Sciatic nerve (tissue), 2 donors: ENCODE measurements around the gene CNTN4. TPM values are rescaled to one million over a fixed set of nuclear protein-coding genes. Genes with fewer than 3 reads are reported as not detected.
A peak's percentile ranks its signal among the peaks of the same experiment; 100 is the strongest.

Source experiments
- ATAC-seq: fragments of 200-7000 bp; cut with Tn5 transposase; one replicate; pipeline ENCODE4 v1.9.1; 2020; ENCODE audit warnings: mild to moderate bottlenecking, moderate library complexity
- DNase-seq: peaks from one replicate; pipeline ENCODE4 v3.0.0-alpha.2; 2020; ENCODE audit warnings: low spot score
- intact Hi-C: fragments of 100-400 bp; cut with DNase I; formaldehyde crosslinking; loops from one replicate; pipeline ENCODE4 v1.14.2; 2022
- total RNA-seq: library from RNA; stranded (reverse); fragmentation: NEBNext Ultra II Directional; extraction: Animal tissue kit (Norgen Biotek cat#: 25700); gene quantifications from one replicate; pipeline ENCODE4 v1.2.1, GENCODE V29; 2021
- donor health status: DM: no; HTN: no; CAD: no.
- donor health status: DM: no; HTN: no; CAD: no.

The CNTN4 gene
- total RNA-seq, 1 donor from 2014 or later = 80.0 TPM

GRCh38 chr3:2711081-2711480 is 612.4 kb downstream of the CNTN4 start:
- DNase-seq = no peak
- no peak for ATAC-seq
- intact Hi-C loops = no loop called here

DNA sequence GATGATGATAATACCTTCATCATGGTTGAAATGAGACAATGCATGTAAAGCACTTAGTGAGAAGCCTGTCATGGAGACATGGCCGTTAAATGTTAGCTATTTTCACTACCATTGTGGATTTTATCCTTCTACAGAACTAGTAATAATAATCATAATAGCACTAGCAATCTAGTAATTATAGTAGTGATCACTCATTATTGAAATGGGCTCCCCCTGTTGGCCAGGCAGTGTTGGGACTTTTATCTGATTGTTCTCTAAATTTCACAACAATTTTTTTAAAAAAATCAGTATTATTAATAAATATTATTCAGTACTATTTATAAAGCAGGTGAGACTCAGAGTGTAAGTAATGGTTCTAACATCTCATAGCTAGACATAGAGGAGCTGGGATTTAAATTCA is 615.3 kb downstream of the CNTN4 start:
- DNase-seq (no peak), ATAC-seq (no peak)
- intact Hi-C loops = no loop called here

- intact Hi-C loops = no loop called here
- DNase-seq (no peak), ATAC-seq (no peak)
Observed at GRCh38 chr3:2714834-2715233, 616.2 kb downstream of the CNTN4 start.

GRCh38 chr3:2727101-2727500 is 628.4 kb downstream of the CNTN4 start:
- intact Hi-C loops = no loop called here
- ATAC-seq (no peak), DNase-seq (no peak)

DNA sequence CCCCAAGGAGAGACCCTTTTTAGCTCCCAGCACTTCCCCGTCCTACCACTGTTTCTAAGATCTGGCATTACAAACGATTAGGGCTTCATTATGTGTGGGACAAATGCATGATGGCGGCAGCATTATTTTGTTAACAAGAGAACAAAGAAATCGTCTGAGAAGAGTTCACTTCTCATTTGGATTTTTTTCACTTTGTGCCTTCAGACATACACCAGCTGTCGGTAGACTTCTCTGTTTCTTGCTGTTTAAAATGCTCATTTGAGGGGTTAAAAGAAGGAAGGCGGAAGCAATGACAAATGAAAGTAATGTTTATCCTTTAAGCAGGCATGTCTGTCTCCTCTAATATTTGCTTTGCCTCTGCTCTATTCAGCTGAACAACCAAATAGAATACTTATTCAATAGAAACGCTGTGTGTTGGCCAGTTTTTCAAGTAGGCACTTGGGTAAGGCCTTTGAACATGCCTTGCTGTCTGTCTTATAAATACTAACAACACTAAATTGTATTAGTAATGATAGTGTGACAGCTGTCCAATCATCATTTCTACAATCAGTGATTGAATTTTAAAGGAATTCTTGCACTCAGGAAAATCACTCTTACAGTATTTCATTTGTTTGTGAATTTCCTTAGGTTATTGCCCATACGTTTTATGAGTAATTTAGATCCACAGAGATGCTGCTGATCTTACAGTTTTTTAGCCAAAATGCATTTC is 629.1 kb downstream of the CNTN4 start:
- intact Hi-C loops = no loop called here
- DNase-seq (no peak), ATAC-seq (no peak)

- intact Hi-C loops = no loop called here
- no peak for ATAC-seq
- DNase-seq = no peak
Observed at GRCh38 chr3:2731843-2732242, 633.2 kb downstream of the CNTN4 start.

GRCh38 chr3:2735392-2735894 is 636.8 kb downstream of the CNTN4 start:
- ATAC-seq = no peak
- intact Hi-C loops = no loop called here

GRCh38 chr3:2741516-2741915 is 642.9 kb downstream of the CNTN4 start:
- DNase-seq (no peak), ATAC-seq (peak; percentile 73)
- intact Hi-C loops = no loop called here

More at GRCh38 chr3:2735392-2735894, 636.8 kb downstream of the CNTN4 start:
- DNase-seq = no peak

- intact Hi-C loops = no loop called here
- DNase-seq (no peak), ATAC-seq (no peak)
Observed at GRCh38 chr3:2765002-2765579, 666.4 kb downstream of the CNTN4 start.

- intact Hi-C loops = no loop called here
- ATAC-seq = no peak
- no peak for DNase-seq
Observed at GRCh38 chr3:2770451-2770850, 671.8 kb downstream of the CNTN4 start.

- no peak for ATAC-seq
- DNase-seq = no peak
- intact Hi-C loops = no loop called here
Observed at GRCh38 chr3:2771193-2771592, 672.5 kb downstream of the CNTN4 start.

DNA sequence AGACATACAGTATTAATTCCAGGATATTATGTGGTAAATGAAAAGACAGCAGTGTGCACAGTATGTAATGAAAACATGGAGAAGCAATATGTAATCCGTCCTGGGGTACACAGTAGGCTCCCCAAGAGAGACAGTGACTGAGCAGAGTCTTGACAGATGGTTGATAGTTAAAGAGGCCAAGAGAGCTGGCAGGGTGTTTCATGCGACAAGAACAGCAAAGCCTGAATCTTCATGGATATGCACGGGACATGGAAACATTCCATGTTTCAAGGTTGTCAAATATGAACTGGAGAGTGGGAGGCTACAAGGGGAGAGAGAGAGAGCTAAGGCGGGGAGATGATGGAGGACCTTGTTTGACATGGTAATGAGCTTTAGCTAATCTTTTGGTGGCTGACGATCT is 673.1 kb downstream of the CNTN4 start:
- intact Hi-C loops = no loop called here
- no peak for ATAC-seq
- no peak for DNase-seq

DNA sequence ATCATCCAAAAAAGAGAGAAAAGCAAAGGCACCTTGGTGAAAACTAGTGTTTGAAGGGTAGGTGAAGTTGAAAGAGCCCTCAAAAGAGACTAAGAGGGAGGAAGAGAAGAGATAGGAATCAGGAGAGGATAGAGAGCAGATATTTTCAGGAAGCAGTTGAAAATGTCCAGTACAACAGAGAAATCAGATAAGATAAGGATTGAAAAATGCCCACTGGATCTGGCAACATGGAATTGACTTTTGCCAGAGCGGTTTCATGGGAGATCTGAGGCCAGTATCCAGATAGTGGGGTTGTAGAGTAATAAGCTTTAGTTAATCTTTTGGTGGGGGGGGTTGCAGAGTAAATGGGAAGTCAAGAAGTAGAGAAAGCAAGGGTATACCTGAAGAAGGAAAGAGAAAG is 674.1 kb downstream of the CNTN4 start:
- DNase-seq (no peak), ATAC-seq (no peak)
- intact Hi-C loops = no loop called here

DNA sequence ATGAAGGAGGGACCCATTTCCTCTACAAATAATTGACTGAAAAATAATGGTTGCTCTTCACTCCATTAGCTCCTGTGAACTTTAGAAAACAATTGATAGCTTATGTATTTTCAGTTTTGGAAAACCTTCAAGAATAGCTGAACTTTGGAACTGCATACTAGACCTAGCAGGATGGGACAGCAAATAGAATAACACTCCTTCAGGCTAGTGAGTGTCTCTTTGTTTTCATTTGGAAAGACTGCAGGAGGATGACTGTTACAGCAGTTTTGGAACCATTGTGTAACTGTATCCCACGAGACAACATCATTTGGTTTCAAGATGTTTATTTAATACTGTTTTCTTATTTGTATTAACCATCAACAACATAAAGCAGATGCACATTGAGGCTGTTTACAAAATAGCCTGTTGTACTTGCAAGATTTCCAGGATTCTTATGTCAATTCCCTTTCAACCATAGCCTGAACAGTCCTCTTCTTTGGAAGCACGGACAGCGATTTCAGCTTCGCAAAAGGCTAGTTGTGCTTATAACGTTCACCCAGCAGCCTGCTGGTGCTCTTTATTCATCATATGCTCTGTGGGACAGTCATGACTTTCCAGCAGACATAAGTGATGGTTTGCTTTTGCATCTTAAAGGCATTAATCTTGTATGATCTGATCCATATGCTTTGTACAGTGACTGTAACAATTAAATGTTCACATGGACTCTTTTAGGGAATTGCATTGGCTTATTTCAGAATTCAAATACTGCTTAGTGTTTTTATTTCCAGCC is 676.0 kb downstream of the CNTN4 start:
- ATAC-seq (peak; percentile 76), DNase-seq (no peak)
- intact Hi-C loops = no loop called here

- intact Hi-C loops = no loop called here
- ATAC-seq (no peak), DNase-seq (no peak)
Observed at GRCh38 chr3:2783261-2783660, 684.6 kb downstream of the CNTN4 start.

- ATAC-seq (no peak), DNase-seq (no peak)
- intact Hi-C loops = no loop called here
Observed at GRCh38 chr3:2784627-2785026, 686.0 kb downstream of the CNTN4 start.

DNA sequence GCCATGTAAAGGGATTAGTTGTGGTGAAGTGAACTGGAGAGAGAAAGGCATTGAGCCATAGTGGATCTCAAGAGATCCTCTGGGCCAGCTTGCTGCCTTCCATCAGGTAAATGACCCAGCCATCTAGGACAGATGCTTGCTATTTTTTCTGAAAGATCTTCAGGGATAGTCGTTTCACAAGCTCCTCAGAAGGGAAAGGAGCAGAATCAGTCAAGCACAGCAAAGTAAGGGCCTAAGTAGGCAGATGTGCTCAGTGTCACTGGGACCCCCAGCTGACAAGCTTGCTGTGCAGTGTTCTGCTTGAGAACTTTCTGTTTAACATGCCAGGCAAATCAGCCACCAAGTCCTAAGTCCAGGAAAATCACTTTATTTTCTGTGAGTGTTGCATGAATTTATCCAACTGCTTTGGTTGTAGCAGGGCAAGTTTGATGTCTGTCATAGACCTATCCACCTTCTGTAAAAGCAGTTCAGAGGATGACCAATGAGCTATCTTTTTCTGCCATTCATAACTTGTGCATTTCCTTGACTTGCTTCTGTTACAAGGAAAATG is 691.7 kb downstream of the CNTN4 start:
- DNase-seq (no peak), ATAC-seq (no peak)
- intact Hi-C loops = no loop called here

- no peak for ATAC-seq
- no peak for DNase-seq
- intact Hi-C loops = no loop called here
Observed at GRCh38 chr3:2792432-2792831, 693.8 kb downstream of the CNTN4 start.

- intact Hi-C loops = no loop called here
- ATAC-seq (no peak), DNase-seq (no peak)
Observed at GRCh38 chr3:2793987-2794386, 695.3 kb downstream of the CNTN4 start.

DNA sequence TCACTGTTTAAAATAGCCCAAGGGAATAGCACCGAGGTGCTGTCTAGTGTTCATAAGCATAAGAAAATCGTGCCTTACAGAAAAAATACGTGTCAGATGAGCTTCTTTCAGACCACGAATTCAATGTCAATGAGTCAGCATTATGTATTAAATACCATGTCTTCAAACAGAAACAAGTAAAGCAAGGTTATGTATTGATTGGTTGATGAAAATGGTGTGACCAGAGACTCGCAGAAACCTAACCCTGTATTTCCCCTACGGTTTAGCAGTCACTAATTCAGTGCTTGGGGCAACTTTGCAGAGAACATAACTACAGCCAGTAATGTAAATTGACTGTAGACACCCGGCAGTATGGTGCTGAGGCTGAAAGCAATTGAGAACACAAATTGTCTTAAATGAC is 703.8 kb downstream of the CNTN4 start:
- no peak for DNase-seq
- ATAC-seq = no peak
- intact Hi-C loops = no loop called here
